Sigmoid colon (tissue), 7 donors: Measurements from ENCODE around the gene SLIT1. TPM values are rescaled to one million over a fixed set of nuclear protein-coding genes. Genes with fewer than 3 reads are reported as not detected.

ENCODE experiments used
- DNase-seq: peaks from one replicate; pipeline ENCODE4 v3.0.0-alpha.2; 2019
- H3K27ac ChIP-seq, 4 donors: fragments of 200-600 bp; sonication (generic); one replicate each; pipeline ENCODE4 v1.5.1; 2016 to 2019; ENCODE audit warnings: mild to moderate bottlenecking in 1 of 4
- H3K27me3 ChIP-seq, 3 donors: fragments of 200-600 bp; sonication (generic); one replicate each; pipeline ENCODE4 v1.5.1; 2019; ENCODE audit warnings: mild to moderate bottlenecking in 1 of 3
- H3K36me3 ChIP-seq, 4 donors: fragments of 200-600 bp; sonication (generic); one replicate each; pipeline ENCODE4 v1.5.1; 2016 to 2019
- H3K4me1 ChIP-seq, 4 donors: fragments of 200-600 bp; sonication (generic); one replicate each; pipeline ENCODE4 v1.5.1; 2017 to 2019
- H3K4me3 ChIP-seq, 4 donors: fragments of 200-600 bp; sonication (generic); one replicate each; pipeline ENCODE4 v1.5.1; 2017 to 2019; ENCODE audit warnings: mild to moderate bottlenecking in 2 of 4, moderate library complexity in 1 of 4
- H3K9me3 ChIP-seq, 4 donors: fragments of 200-600 bp in 3 of 4; sonication (generic) in 3 of 4; one replicate each; pipeline versions ENCODE4 v1.5.1 to v1.6.1; 2013 to 2019
- CTCF ChIP-seq, 4 experiments: fragments of 450-650 bp in 3 of 4; fragments of 200-600 bp in 1 of 4; IDR thresholded peaks; one replicate each; pipeline ENCODE4 v1.5.1; 2016 to 2019; ENCODE audit warnings: antibody characterized with exemption in 4 of 4, mild to moderate bottlenecking in 3 of 4, moderate library complexity in 2 of 4
- EP300 ChIP-seq, 4 donors: sonication (generic); formaldehyde crosslinking; IDR thresholded peaks; one replicate each; pipeline ENCODE4 v1.6.1; 2017; ENCODE audit warnings: antibody characterized with exemption in 4 of 4
- POLR2A ChIP-seq, 2 donors: fragments of 450-650 bp; IDR thresholded peaks; one replicate each; pipeline ENCODE4 v1.6.1; 2016; ENCODE audit warnings: antibody characterized with exemption in 2 of 2, mild to moderate bottlenecking in 2 of 2, moderate library complexity in 2 of 2
- POLR2AphosphoS5 ChIP-seq, 4 donors: sonication (generic); formaldehyde crosslinking; IDR thresholded peaks; one replicate each; pipeline ENCODE4 v1.6.1; 2017; ENCODE audit warnings: antibody characterized with exemption in 4 of 4
- WGBS, 2 donors: extraction: QIAGEN DNeasy Blood & Tissue Kit; methylation state at CpG; one replicate each; pipeline ENCODE4 v1.1.7; 2013; 5-methylcytosine and 5-hydroxymethylcytosine counted together
- intact Hi-C: fragments of 100-400 bp; cut with DNase I; formaldehyde crosslinking; loops from one replicate; pipeline ENCODE4 v1.15.1; 2023
- polyA plus RNA-seq, 3 donors: library from polyadenylated mRNA; stranded (reverse); fragments of 200-250 nt; gene quantifications; one replicate each; pipeline ENCODE4 v1.2.3, GENCODE V29; 2013
- total RNA-seq, 4 donors: library from RNA; depleted of rRNA; stranded (reverse); fragments of >200 nt; gene quantifications; one replicate each; pipeline ENCODE4 v1.1.0, GENCODE V29; 2016
- donor health status: healthy with polysubstance abuse.
- donor health status: Bipolar disorder and iron deficiency.
- donor health status: healthy.

Gene SLIT1
- total and polyA plus RNA-seq, 7 donors = under 0.01 to 1.4 (median 0.58) TPM; not detected in 1

- Histone ChIP-seq H3K27ac (no peak overlapping the region), H3K36me3 (no peaks in the 10 kb centered on the region), H3K4me3 (no peak overlapping the region), H3K27me3 (no peaks in the 10 kb centered on the region), H3K9me3 (no peaks in the 10 kb centered on the region), H3K4me1 (no peaks in the 10 kb centered on the region)
- no peak for DNase-seq
- 87 to 93% methylated on average over 7 of the region's 7 CpGs for WGBS, 2 donors
- no peak for TF ChIP-seq POLR2A (IDR thresholded peaks at IDR 0.05)
- TF ChIP-seq POLR2AphosphoS5 (IDR thresholded peaks at IDR 0.05) = no peak
- TF ChIP-seq CTCF (IDR thresholded peaks at IDR 0.05) = no peak
- no peak for TF ChIP-seq EP300 (IDR thresholded peaks at IDR 0.05)
- intact Hi-C loops = no loop called here
Measured at GRCh38 chr10:97163181-97163580, 22.6 kb downstream of the SLIT1 start.

GRCh38 chr10:97159646-97160305 is 26.0 kb downstream of the SLIT1 start:
- no peaks in the 10 kb centered on the region for H3K36me3 ChIP-seq
- WGBS, 2 donors = 80 to 84% methylated on average over 10 of the region's 10 CpGs

GRCh38 chr10:97157578-97158095 is 28.1 kb downstream of the SLIT1 start:
- Histone ChIP-seq H3K27me3 (no peaks in the 10 kb centered on the region), H3K4me1 (no peaks in the 10 kb centered on the region), H3K36me3 (no peaks in the 10 kb centered on the region), H3K9me3 (no peaks in the 10 kb centered on the region), H3K27ac (no peak overlapping the region), H3K4me3 (no peak overlapping the region)
- DNase-seq = no peak
- WGBS, 2 donors = 78 to 81% methylated on average over 6 of the region's 6 CpGs
- no peak for TF ChIP-seq POLR2AphosphoS5 (IDR thresholded peaks at IDR 0.05)
- TF ChIP-seq CTCF (IDR thresholded peaks at IDR 0.05) = no peak
- TF ChIP-seq POLR2A (IDR thresholded peaks at IDR 0.05) = no peak
- TF ChIP-seq EP300 (IDR thresholded peaks at IDR 0.05) = no peak
- intact Hi-C loops = no loop called here

More at GRCh38 chr10:97159646-97160305, 26.0 kb downstream of the SLIT1 start:
- no peak for TF ChIP-seq POLR2A (IDR thresholded peaks at IDR 0.05)
- no peak for TF ChIP-seq EP300 (IDR thresholded peaks at IDR 0.05)
- TF ChIP-seq CTCF (IDR thresholded peaks at IDR 0.05) = no peak
- no peak for TF ChIP-seq POLR2AphosphoS5 (IDR thresholded peaks at IDR 0.05)
- H3K4me1 ChIP-seq = no peaks in the 10 kb centered on the region
- H3K27me3 ChIP-seq = no peaks in the 10 kb centered on the region
- intact Hi-C loops = no loop called here
- H3K4me3 ChIP-seq = no peak overlapping the region
- no peaks in the 10 kb centered on the region for H3K9me3 ChIP-seq
- no peak for DNase-seq
- no peak overlapping the region for H3K27ac ChIP-seq

GRCh38 chr10:97154781-97155180 is 31.0 kb downstream of the SLIT1 start:
- no peaks in the 10 kb centered on the region for H3K27me3 ChIP-seq
- no peak for TF ChIP-seq POLR2AphosphoS5 (IDR thresholded peaks at IDR 0.05)
- TF ChIP-seq POLR2A (IDR thresholded peaks at IDR 0.05) = no peak
- TF ChIP-seq EP300 (IDR thresholded peaks at IDR 0.05) = no peak
- no peak for TF ChIP-seq CTCF (IDR thresholded peaks at IDR 0.05)
- H3K36me3 ChIP-seq = no peaks in the 10 kb centered on the region
- intact Hi-C loops = no loop called here
- no peaks in the 10 kb centered on the region for H3K4me1 ChIP-seq
- DNase-seq = peak; percentile 40
- no peak overlapping the region for H3K27ac ChIP-seq
- no peaks in the 10 kb centered on the region for H3K9me3 ChIP-seq
- WGBS, 2 donors = 59 to 75% methylated on average over 4 of the region's 4 CpGs
- no peak overlapping the region for H3K4me3 ChIP-seq
